Mammary epithelial cell (primary cell): Measurements from ENCODE around the gene ZNF366.

Experiments
- CTCF ChIP-seq, 2 donors: IDR thresholded peaks in 1 of 2; conservative IDR thresholded peaks in 1 of 2; 2 replicates each; pipeline ENCODE4 v1.5.1; 2011 to 2012; ENCODE audit warnings: inconsistent platforms in 2 of 2, low read length in 2 of 2, mild to moderate bottlenecking in 2 of 2, control low read depth in 1 of 2, low read depth in 1 of 2; ENCODE audit not compliant: insufficient read depth in 1 of 2; ENCODE audit errors: extremely low read depth in 1 of 2
- EZH2 ChIP-seq: IDR thresholded peaks from 2 replicates; pipeline ENCODE4 v1.6.1; 2012; ENCODE audit warnings: low read length, inconsistent platforms, borderline replicate concordance

DNA sequence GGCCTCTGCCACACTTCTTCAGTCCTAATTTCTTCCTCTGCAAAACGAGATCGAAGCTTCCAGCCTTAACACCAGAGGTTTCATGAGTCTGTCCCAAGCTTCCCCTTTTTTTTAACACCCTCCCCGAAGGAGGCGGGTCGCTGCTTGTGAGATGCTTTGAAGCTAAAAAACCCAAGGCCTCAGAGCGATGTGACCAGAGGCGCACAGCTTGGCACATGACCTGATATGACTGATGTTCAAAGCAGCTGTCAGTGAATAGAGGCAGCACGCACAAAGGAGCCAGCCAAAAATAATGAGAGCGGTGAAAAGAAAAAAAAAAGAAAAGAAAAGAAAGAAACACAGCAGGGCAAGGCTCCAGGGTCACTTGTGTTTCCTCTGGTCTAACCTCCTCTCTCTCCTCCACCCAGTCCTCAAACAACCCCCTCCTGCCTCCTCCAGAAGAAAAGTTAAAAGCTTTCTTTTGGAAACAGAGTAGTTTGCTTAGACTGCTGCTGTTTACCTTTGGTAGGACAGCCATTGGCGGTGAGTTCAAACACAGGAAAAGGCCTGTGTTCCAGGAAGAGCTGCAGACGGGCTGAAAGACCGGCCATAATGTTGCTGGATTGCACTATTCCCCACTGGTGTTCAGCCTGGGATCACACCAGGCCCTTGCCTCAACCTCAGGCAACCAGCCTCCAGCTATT lies 10.9 kb upstream of the ZNF366 start:
- no peak for TF ChIP-seq EZH2
- no peak for TF ChIP-seq CTCF (conservative IDR thresholded peaks at IDR 0.05 in 1 of 2, IDR thresholded peaks at IDR 0.05 in 1 of 2; ENCODE audit: extremely low read depth in 1 of 2, insufficient read depth in 1 of 2, low read depth in 1 of 2, low read length in 2 of 2)
